Astrocyte of the spinal cord (primary cell): ENCODE data around the gene HEYL.
"Not testable (repeated sequence)": the region's sequence is repeated elsewhere in the genome, so short reads cannot be mapped to it uniquely, and the experiment has no call there.

Experiments
- DNase-seq: peaks from one replicate; pipeline ENCODE4 v3.0.0; 2011; ENCODE audit warnings: low read depth, low spot score
- H3K4me3 ChIP-seq: 2 replicates; pipeline ENCODE4 v1.5.1; 2011; ENCODE audit warnings: low read depth, mild to moderate bottlenecking, low read length, moderate library complexity
- in situ Hi-C: cut with HindIII; loops from 2 replicates; pipeline ENCODE4 v1.10.0; 2017; ENCODE audit warnings: low sequenced_read_pairs
- TF ChIP-seq, protein P1 (sequence below): IDR thresholded peaks from 2 replicates; pipeline ENCODE4 v1.5.1; 2012; ENCODE audit warnings: low read depth, mild to moderate bottlenecking, low read length, inconsistent platforms

The HEYL gene

DNA sequence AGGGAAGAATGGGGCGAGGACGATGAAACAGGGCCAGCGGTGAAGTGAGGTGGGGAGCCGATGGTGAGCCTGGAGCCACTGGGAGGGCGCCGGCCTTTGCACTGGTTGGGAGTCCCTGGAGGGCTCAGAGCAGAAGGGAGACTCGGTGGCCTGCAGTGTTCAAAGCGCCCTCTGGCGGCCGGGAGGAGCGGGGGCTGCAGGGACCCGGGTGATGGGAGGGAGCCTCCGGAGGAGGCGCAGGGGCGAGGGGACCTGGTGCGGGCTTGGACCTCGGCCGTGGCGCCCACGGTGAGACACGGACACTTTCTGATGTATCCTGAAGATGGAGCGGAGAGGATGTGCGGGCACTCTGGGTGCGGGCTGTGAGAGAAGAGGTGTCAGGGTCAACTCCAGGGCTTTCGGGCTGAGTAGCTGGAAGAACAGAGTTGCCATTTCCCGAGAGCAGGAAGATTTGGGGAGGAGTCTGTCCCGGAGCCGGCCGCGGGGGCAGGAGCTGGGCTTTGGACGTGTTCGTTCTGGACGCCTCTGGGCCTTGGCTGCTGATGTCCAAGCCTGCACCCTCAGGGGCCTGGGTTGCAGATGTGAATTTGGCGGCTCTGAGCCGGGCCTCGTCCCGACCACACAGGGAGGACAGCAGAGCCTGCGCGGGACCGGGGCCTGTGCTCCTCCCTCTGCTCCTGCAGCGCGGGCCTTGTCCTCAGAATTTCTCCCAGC lies 29.7 kb downstream of the HEYL start:
- no peak overlapping the region for H3K4me3 ChIP-seq
- TF ChIP-seq, protein P1, sequence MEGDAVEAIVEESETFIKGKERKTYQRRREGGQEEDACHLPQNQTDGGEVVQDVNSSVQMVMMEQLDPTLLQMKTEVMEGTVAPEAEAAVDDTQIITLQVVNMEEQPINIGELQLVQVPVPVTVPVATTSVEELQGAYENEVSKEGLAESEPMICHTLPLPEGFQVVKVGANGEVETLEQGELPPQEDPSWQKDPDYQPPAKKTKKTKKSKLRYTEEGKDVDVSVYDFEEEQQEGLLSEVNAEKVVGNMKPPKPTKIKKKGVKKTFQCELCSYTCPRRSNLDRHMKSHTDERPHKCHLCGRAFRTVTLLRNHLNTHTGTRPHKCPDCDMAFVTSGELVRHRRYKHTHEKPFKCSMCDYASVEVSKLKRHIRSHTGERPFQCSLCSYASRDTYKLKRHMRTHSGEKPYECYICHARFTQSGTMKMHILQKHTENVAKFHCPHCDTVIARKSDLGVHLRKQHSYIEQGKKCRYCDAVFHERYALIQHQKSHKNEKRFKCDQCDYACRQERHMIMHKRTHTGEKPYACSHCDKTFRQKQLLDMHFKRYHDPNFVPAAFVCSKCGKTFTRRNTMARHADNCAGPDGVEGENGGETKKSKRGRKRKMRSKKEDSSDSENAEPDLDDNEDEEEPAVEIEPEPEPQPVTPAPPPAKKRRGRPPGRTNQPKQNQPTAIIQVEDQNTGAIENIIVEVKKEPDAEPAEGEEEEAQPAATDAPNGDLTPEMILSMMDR: peak; percentile 85
- in situ Hi-C loops: no loop called here
- peak; percentile 19 for DNase-seq

DNA sequence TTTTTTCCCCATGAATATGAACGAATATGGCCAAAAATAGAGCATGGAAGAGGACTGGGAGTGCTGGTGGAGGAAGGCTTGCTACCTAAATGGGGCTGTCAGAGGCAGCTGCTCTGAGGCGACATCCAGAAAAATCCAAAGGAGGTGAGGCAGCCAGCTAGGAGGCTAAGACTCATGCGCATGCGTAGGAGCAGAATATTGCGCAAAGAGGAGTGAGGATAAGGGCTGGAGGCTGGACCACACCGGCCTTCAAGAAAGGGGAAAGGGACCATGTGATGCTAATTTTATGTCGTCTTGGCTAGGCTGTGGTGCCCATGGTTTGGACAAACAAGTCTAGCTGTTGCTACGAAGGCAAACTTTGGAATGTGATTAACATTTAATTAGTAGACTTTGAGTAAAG lies 30.5 kb downstream of the HEYL start:
- in situ Hi-C loops: no loop called here
- TF ChIP-seq, protein P1: no peak
- H3K4me3 ChIP-seq: no peak overlapping the region
- DNase-seq: no peak

DNA sequence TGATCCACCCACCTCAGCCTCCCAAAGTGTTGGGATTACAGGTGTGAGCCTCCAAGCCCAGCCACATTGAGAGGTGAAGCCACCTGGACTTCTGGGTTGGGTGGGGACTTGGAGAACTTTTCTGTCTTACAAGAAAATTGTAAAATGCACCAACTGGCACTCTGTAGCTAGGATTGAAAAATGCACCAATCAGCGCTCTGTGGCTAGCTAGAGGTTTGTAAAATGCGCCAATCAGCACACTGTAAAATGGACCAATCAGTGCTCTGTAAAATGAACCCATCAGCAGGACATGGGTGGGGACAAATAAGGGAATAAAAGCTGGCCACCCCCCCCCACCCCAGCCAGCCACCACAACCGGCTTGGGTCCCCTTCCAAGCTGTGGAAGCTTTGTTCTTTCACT lies 35.8 kb downstream of the HEYL start:
- DNase-seq, in situ Hi-C loops, H3K4me3 ChIP-seq: not testable (repeated sequence)

DNA sequence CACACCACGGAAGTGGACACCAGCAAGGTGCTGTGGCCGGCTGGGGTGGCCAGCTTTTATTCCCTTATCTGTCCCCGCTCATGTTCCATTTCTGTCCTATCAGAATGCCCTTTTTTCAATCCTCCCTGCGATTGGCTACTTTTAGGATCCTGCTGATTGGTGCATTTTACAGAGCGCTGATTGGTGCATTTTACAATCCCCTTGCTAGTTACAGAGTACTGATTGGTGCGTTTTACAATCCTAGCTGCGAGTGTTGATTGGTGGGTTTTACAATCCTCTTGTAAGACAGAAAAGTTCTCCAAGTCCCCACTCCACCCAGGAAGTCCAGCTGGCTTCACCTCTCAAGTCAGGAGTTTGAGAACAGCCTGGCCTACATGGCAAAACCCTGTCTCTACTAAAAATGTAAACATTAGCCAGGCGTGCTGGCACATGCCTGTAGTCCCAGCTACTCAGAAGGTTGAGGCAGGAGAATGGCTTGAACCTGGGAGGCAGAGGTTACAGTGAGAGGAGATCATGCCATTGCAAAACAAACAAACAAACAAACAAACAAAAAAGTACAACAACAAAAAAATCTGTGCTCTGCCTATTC lies 37.7 kb downstream of the HEYL start:
- DNase-seq, H3K4me3 ChIP-seq, in situ Hi-C loops: not testable (repeated sequence)

DNA sequence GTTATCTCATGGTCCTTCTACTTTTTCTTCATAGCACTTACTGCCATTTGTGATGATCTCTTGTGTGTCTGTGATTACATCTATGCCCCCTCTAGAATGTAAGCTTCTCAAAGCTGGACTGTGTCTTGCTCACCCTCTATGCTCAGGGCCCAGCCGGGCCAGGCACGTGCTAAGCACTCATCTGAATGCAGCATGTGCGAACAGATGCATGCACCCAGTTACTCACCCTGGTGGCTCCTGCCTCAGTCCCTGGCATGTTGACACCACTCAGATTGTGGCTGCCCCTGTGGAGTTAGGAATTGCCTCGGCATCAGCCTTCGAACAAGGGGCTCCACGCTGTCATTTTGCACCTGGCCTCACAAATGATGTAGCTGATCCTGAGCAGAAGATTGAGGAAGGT lies 43.3 kb downstream of the HEYL start:
- in situ Hi-C loops: no loop called here
- H3K4me3 ChIP-seq: no peak overlapping the region
- DNase-seq: no peak
- TF ChIP-seq, protein P1: no peak

DNA sequence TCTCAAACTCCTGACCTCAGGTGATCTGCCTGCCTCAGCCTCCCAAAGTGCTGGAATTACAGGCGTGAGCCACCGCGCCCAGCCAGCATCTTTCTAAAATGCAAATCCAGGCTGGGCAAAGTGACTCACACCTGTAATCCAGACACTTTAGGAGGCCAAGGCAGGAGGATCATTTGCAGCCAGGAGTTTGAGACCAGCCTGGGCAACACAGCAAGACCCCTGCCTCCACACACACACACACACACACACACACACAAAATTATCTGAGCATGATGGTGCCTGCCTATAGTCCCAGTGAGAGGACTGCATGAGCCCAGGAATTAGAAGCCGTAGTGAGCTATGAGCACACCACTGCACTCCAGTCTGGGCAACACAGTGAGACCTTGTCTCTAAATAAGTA lies 46.1 kb downstream of the HEYL start:
- TF ChIP-seq, protein P1: no peak
- in situ Hi-C loops: no loop called here
- no peak overlapping the region for H3K4me3 ChIP-seq
- no peak for DNase-seq

DNA sequence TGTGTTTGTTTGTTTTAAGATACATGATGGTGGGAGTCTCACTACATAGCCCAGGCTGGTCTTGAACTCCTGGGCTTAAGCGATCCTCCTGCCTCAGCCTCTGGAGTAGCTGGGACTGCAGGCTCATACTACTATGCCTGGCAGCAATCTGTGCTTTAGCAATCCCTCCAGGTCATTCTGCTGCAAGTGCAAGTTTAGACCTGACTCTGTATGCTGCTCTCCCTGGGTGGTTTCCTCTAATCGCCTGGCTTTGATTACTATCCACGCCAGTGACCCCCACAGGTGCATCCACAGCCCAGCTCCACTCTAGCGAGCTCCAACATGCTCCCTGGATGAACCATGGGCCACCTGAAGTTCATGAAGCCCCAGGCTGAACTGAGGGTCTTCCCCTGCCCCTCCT lies 47.4 kb downstream of the HEYL start:
- TF ChIP-seq, protein P1: no peak
- in situ Hi-C loops: no loop called here
- no peak overlapping the region for H3K4me3 ChIP-seq
- DNase-seq: no peak
